Progenitor cell of endocrine pancreas (in vitro differentiated cells): Measurements from ENCODE around the gene ZNF488. TPM values are rescaled to one million over a fixed set of nuclear protein-coding genes. Genes with fewer than 3 reads are reported as not detected.

Experiments used
- DNase-seq: peaks from one replicate; pipeline ENCODE4 v3.0.0; 2021; ENCODE audit warnings: low spot score; ENCODE audit not compliant: unreplicated experiment
- H3K27ac Mint-ChIP-seq: 2 replicates; pipeline ENCODE4 v1.8.0; 2021; ENCODE audit warnings: mild to moderate bottlenecking, moderate library complexity, mixed read lengths
- H3K27me3 Mint-ChIP-seq: 2 replicates; pipeline ENCODE4 v1.8.0; 2021; ENCODE audit warnings: mixed read lengths
- H3K36me3 Mint-ChIP-seq: 2 replicates; pipeline ENCODE4 v1.8.0; 2022; ENCODE audit warnings: mixed read lengths; ENCODE audit not compliant: insufficient read depth
- H3K4me1 Mint-ChIP-seq: 2 replicates; pipeline ENCODE4 v1.8.0; 2021; ENCODE audit warnings: low read depth, mixed read lengths
- H3K4me3 Mint-ChIP-seq: 2 replicates; pipeline ENCODE4 v1.8.0; 2021; ENCODE audit warnings: low read depth, mild to moderate bottlenecking, moderate library complexity, mixed read lengths
- H3K9me3 Mint-ChIP-seq: 2 replicates; pipeline ENCODE4 v1.8.0; 2021; ENCODE audit warnings: low read depth, mixed read lengths
- CTCF ChIP-seq: fragments of 200-600 bp; sonication (generic); IDR thresholded peaks from one replicate; pipeline ENCODE4 v1.5.0; 2021; ENCODE audit warnings: antibody characterized with exemption, mild to moderate bottlenecking; ENCODE audit not compliant: unreplicated experiment
- total RNA-seq: library from RNA; stranded (reverse); gene quantifications from 2 replicates; pipeline ENCODE4 v1.2.1, GENCODE V29; 2021

Gene ZNF488
- total RNA-seq, 1 donor from 2014 or later, result 1.0 TPM

- H3K4me3 Mint-ChIP-seq, result no peak overlapping the region
- no peak for DNase-seq
- no peaks in the 10 kb centered on the region for H3K27me3 Mint-ChIP-seq
- H3K4me1 Mint-ChIP-seq, result peaks cover 16% of the 10 kb centered on the region
- TF ChIP-seq CTCF, result no peak
- no peaks in the 10 kb centered on the region for H3K36me3 Mint-ChIP-seq
- H3K27ac Mint-ChIP-seq, result no peak overlapping the region
- no peaks in the 10 kb centered on the region for H3K9me3 Mint-ChIP-seq
Observed at GRCh38 chr10:47404446-47404845, 20.4 kb upstream of the ZNF488 start.

DNA sequence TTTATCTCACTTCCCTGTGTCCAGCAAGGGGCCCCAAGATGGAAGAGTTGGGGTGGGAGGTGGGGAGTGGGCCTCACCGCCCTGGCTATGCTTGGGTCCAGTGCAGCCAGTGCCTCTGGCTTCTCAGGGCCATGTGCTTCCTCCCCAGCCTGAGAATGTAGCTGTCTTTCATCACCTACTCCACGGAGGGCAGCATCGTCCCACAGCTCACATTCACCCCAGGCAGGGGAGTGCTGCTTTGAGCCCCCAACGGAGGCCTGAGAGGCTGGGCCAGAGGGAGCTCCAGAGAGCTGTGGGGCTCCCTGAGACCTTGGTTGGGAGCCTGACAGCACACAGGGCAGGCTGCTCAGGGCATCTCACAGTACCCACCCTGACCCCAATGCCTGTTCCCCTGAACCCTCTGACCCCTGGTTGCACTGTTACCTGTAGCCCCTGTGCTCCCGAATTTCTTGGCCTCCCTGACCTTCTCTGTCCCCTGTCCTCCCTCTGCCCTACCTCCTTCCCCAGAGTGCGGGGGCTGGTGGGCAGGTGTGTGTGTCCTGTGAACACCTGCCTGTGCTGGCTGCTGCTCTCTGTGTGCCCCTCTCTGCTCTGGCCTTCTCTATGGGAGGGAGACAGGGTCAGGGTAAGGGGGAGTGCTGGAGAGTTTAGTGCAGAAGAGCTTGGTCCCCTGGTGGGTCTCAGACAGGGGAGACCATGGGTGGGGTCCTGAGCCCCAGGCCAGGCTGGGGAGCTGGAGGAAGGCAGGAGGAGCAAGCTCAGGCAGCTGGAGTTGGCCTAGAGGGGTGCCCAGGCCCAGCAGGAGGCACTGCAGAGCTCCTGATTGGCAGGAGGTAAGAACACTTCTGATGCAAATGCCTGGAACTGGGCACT is 19.6 kb upstream of the ZNF488 start:
- Mint-ChIP-seq H3K4me3 (no peak overlapping the region), H3K9me3 (no peaks in the 10 kb centered on the region), H3K4me1 (peaks cover 16% of the 10 kb centered on the region), H3K27ac (peak overlapping the region; percentile 49), H3K27me3 (no peaks in the 10 kb centered on the region), H3K36me3 (no peaks in the 10 kb centered on the region)
- TF ChIP-seq CTCF, result no peak
- DNase-seq, result no peak

DNA sequence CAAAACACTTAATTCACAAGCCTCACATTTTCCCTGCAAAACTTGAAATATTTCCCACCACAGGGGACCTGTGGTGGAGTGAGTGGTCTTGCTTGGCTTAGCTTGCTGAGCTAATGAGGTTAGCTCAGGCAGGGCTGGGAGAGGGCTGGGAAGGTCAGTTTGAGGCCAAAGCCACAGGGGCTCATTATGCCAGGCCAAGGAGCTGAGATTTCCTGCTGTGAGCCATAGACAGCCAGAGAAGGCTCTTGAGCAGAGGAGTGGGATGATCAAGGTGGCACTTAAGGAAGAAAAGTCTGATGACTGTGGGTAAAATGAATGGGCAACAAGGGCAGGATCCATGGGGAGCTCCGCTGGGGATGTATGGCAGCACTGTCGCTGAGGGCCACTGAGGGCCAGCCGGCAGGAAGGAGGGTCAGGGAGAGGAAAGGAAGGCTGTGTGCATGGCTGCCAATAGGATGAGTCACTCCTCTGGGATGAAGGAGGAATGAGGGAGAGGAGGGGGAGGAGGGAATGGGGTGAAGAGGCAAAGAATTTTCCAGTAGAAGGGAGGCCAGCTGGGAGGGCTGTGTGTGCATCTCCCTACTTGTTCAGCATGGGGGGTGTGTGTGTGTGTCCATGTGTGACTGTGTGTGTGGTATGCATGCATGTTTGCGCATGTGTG is 18.7 kb upstream of the ZNF488 start:
- H3K4me3 Mint-ChIP-seq, result peak overlapping the region; percentile 44
- H3K36me3 Mint-ChIP-seq, result no peaks in the 10 kb centered on the region
- H3K27ac Mint-ChIP-seq, result peak overlapping the region; percentile 81
- no peaks in the 10 kb centered on the region for H3K27me3 Mint-ChIP-seq
- no peak for DNase-seq
- peaks cover 3% of the 10 kb centered on the region for H3K9me3 Mint-ChIP-seq
- peaks cover 16% of the 10 kb centered on the region for H3K4me1 Mint-ChIP-seq
- no peak for TF ChIP-seq CTCF

- peaks cover 3% of the 10 kb centered on the region for H3K9me3 Mint-ChIP-seq
- H3K4me3 Mint-ChIP-seq, result no peak overlapping the region
- H3K27ac Mint-ChIP-seq, result peak overlapping the region; percentile 50
- no peak for TF ChIP-seq CTCF
- H3K4me1 Mint-ChIP-seq, result peaks cover 16% of the 10 kb centered on the region
- no peak for DNase-seq
- H3K27me3 Mint-ChIP-seq, result no peaks in the 10 kb centered on the region
- H3K36me3 Mint-ChIP-seq, result no peaks in the 10 kb centered on the region
Observed at GRCh38 chr10:47401874-47402640, 18.0 kb upstream of the ZNF488 start.

- H3K4me1 Mint-ChIP-seq, result peaks cover 17% of the 10 kb centered on the region
- no peaks in the 10 kb centered on the region for H3K36me3 Mint-ChIP-seq
Observed at GRCh38 chr10:47401210-47401609, 17.1 kb upstream of the ZNF488 start.

More at GRCh38 chr10:47401210-47401609, 17.1 kb upstream of the ZNF488 start:
- Mint-ChIP-seq H3K9me3 (peaks cover 3% of the 10 kb centered on the region), H3K27ac (no peak overlapping the region), H3K4me3 (no peak overlapping the region), H3K27me3 (no peaks in the 10 kb centered on the region)
- no peak for TF ChIP-seq CTCF
- no peak for DNase-seq
